Lower leg skin (tissue), 3 donors: ENCODE results near the gene SIRT1.

Experiments
- CTCF ChIP-seq, 3 donors: fragments of 450-650 bp; IDR thresholded peaks; one replicate each; pipeline ENCODE4 v1.5.1; 2016; ENCODE audit warnings: antibody characterized with exemption in 3 of 3, mild to moderate bottlenecking in 3 of 3, moderate library complexity in 2 of 3
- POLR2A ChIP-seq, 2 donors: fragments of 450-650 bp; IDR thresholded peaks; one replicate each; pipeline ENCODE4 v1.6.1; 2016 to 2017; ENCODE audit warnings: antibody characterized with exemption in 2 of 2, mild to moderate bottlenecking in 1 of 2, moderate library complexity in 1 of 2

- TF ChIP-seq CTCF (IDR thresholded peaks at IDR 0.05): no peak
- no peak for TF ChIP-seq POLR2A (IDR thresholded peaks at IDR 0.05)
Observed at GRCh38 chr10:67863094-67863493, 21.4 kb upstream of the SIRT1 start.
